H1 (cell line): Measurements from ENCODE around the gene XPO5. TPM values are rescaled to one million over a fixed set of nuclear protein-coding genes. Genes with fewer than 3 reads are reported as not detected.

Experiments
- CTCF ChIA-PET: fragments of 300-600 bp; sonication (Branson Sonifier 250); formaldehyde crosslinking; loops from one replicate; lab custom pipeline; 2021; ENCODE audit not compliant: partially characterized antibody; lab: Charles Lee
- POLR2A ChIA-PET: fragments of 300-600 bp; sonication (Branson Sonifier 250); formaldehyde crosslinking; loops from one replicate; lab custom pipeline; 2021; ENCODE audit warnings: inconsistent platforms; ENCODE audit not compliant: partially characterized antibody; lab: Charles Lee
- DNase-seq, 2 experiments: peaks; one replicate each; pipeline versions ENCODE4 v3.0.0 to v3.0.0-alpha.2; 2010 to 2022; ENCODE audit warnings: low spot score in 2 of 2, low read depth in 1 of 2, mixed read lengths in 1 of 2
- FAIRE-seq: peaks from 2 replicates; lab custom pipeline; 2011; peaks lifted over from hg19 to GRCh38; lab: Jason Lieb, UNC
- H2AFZ ChIP-seq: 2 replicates; pipeline ENCODE4 v1.8.1; 2012; ENCODE audit warnings: low read length, inconsistent platforms
- H2AK5ac ChIP-seq: 2 replicates; pipeline ENCODE4 v1.6.1; 2013; ENCODE audit warnings: low read depth, low read length
- H2BK120ac ChIP-seq: replicated peaks from 2 replicates; pipeline ENCODE3; 2013; ENCODE audit warnings: low read depth, low read length, inconsistent platforms
- H2BK12ac ChIP-seq: 2 replicates; pipeline ENCODE4 v1.6.1; 2013; ENCODE audit warnings: low read depth, low read length
- H2BK15ac ChIP-seq: 2 replicates; pipeline ENCODE4 v1.6.1; 2013; ENCODE audit warnings: low read length
- H2BK20ac ChIP-seq: 2 replicates; pipeline ENCODE4 v1.6.1; 2013; ENCODE audit warnings: low read length
- H2BK5ac ChIP-seq: 2 replicates; pipeline ENCODE4 v1.6.1; 2013; ENCODE audit warnings: low read depth, low read length
- H3K14ac ChIP-seq: 2 replicates; pipeline ENCODE4 v1.6.1; 2013; ENCODE audit warnings: inconsistent platforms; ENCODE audit not compliant: insufficient read length
- H3K18ac ChIP-seq: 2 replicates; pipeline ENCODE4 v1.6.1; 2013; ENCODE audit warnings: low read length; ENCODE audit errors: extremely low read depth
- H3K23ac ChIP-seq: 2 replicates; pipeline ENCODE4 v1.6.1; 2013; ENCODE audit warnings: inconsistent platforms; ENCODE audit not compliant: insufficient read length
- H3K23me2 ChIP-seq: 2 replicates; pipeline ENCODE4 v1.6.1; 2013; ENCODE audit warnings: low read depth, low read length
- H3K27ac ChIP-seq: 2 replicates; pipeline ENCODE4 v1.6.1; 2011; ENCODE audit warnings: low read depth, low read length, inconsistent platforms
- H3K27me3 ChIP-seq, 4 experiments: replicated peaks in 1 of 4; 1 replicate in 1 of 4; 2 replicates in 3 of 4; pipeline versions ENCODE4 v1.6.1 to v1.8.1; 2011 to 2013; ENCODE audit warnings: low read length in 3 of 4, mild to moderate bottlenecking in 3 of 4, inconsistent platforms in 2 of 4, mixed read lengths in 2 of 4, moderate library complexity in 1 of 4; ENCODE audit not compliant: control insufficient read depth in 3 of 4, insufficient read depth in 3 of 4; ENCODE audit errors: extremely low read depth in 1 of 4
- H3K36me3 ChIP-seq, 4 experiments: 2 replicates each; pipeline versions ENCODE4 v1.6.1 to v1.8.1; 2011 to 2013; ENCODE audit warnings: mild to moderate bottlenecking in 4 of 4, low read length in 3 of 4, moderate library complexity in 2 of 4, control low read depth in 1 of 4, inconsistent platforms in 1 of 4; ENCODE audit not compliant: insufficient read depth in 4 of 4, control insufficient read depth in 2 of 4
- H3K4ac ChIP-seq: replicated peaks from 2 replicates; pipeline ENCODE3; 2013; ENCODE audit warnings: low read length, low read depth, mixed read lengths, inconsistent platforms; ENCODE audit not compliant: insufficient read length
- H3K4me1 ChIP-seq, 4 experiments: replicated peaks in 1 of 4; 1 replicate in 1 of 4; 2 replicates in 3 of 4; pipeline versions ENCODE4 v1.6.1 to v1.8.1; 2011 to 2013; ENCODE audit warnings: low read length in 3 of 4, inconsistent platforms in 2 of 4, mixed read lengths in 1 of 4; ENCODE audit not compliant: insufficient read depth in 4 of 4, control insufficient read depth in 3 of 4
- H3K4me2 ChIP-seq, 2 experiments: 2 replicates each; pipeline versions ENCODE4 v1.6.1 to v1.8.1; 2011 to 2013; ENCODE audit warnings: low read depth in 2 of 2, low read length in 2 of 2, control low read depth in 1 of 2, inconsistent platforms in 1 of 2, mild to moderate bottlenecking in 1 of 2; ENCODE audit not compliant: insufficient read depth in 1 of 2
- H3K4me3 ChIP-seq, 4 experiments: fragments of 200-600, 300-600 bp in 1 of 4; sonication (generic), shearing (Covaris generic), sonication (Bioruptor Twin) in 1 of 4; 2 replicates each; pipeline versions ENCODE4 v1.5.1 to v1.8.1; 2011 to 2016; ENCODE audit warnings: low read length in 4 of 4, low read depth in 3 of 4, control low read depth in 2 of 4, inconsistent platforms in 2 of 4, mild to moderate bottlenecking in 2 of 4, mixed read lengths in 1 of 4, moderate library complexity in 1 of 4; ENCODE audit not compliant: insufficient read depth in 2 of 4; ENCODE audit errors: extremely low read depth in 1 of 4
- H3K56ac ChIP-seq: replicated peaks from 2 replicates; pipeline ENCODE3; 2013; ENCODE audit warnings: low read depth, mild to moderate bottlenecking, mixed read lengths, low read length, inconsistent platforms; ENCODE audit not compliant: insufficient read length
- H3K79me1 ChIP-seq: 2 replicates; pipeline ENCODE4 v1.6.1; 2013; ENCODE audit warnings: low read depth, low read length, control low read depth
- H3K79me2 ChIP-seq, 2 experiments: 2 replicates each; pipeline versions ENCODE4 v1.6.1 to v1.8.1; 2012 to 2013; ENCODE audit warnings: low read length in 2 of 2, mild to moderate bottlenecking in 2 of 2, inconsistent platforms in 1 of 2; ENCODE audit not compliant: insufficient read depth in 2 of 2, control insufficient read depth in 1 of 2
- H3K9ac ChIP-seq, 4 experiments: replicated peaks in 1 of 4; 1 replicate in 1 of 4; 2 replicates in 3 of 4; pipeline versions ENCODE4 v1.6.1 to v1.8.1; 2011 to 2013; ENCODE audit warnings: low read depth in 3 of 4, low read length in 3 of 4, control low read depth in 2 of 4, mild to moderate bottlenecking in 2 of 4, moderate library complexity in 2 of 4, inconsistent platforms in 1 of 4; ENCODE audit errors: extremely low read depth in 1 of 4
- H3K9me3 ChIP-seq, 2 experiments: 2 replicates each; pipeline versions ENCODE4 v1.6.1 to v1.8.1; 2012 to 2013; ENCODE audit warnings: mild to moderate bottlenecking in 2 of 2, moderate library complexity in 2 of 2, control low read depth in 1 of 2, inconsistent platforms in 1 of 2, low read depth in 1 of 2, low read length in 1 of 2, mixed read lengths in 1 of 2; ENCODE audit not compliant: insufficient read depth in 2 of 2
- H4K20me1 ChIP-seq, 2 experiments: replicated peaks in 1 of 2; 2 replicates each; pipeline versions ENCODE3 to v1.8.1; 2011 to 2013; ENCODE audit warnings: inconsistent platforms in 2 of 2, low read length in 2 of 2, mild to moderate bottlenecking in 1 of 2; ENCODE audit not compliant: insufficient read depth in 2 of 2, control insufficient read depth in 1 of 2
- H4K5ac ChIP-seq: 2 replicates; pipeline ENCODE4 v1.6.1; 2013; ENCODE audit warnings: low read length, low read depth, mixed read lengths, inconsistent platforms; ENCODE audit not compliant: insufficient read length
- H4K8ac ChIP-seq: 2 replicates; pipeline ENCODE4 v1.8.0; 2013; ENCODE audit warnings: mild to moderate bottlenecking, moderate library complexity, low read length, inconsistent platforms; ENCODE audit not compliant: insufficient read depth; ENCODE audit errors: extremely low read depth
- H4K91ac ChIP-seq: replicated peaks from 2 replicates; pipeline ENCODE3; 2013; ENCODE audit warnings: low read length, mixed read lengths, inconsistent platforms; ENCODE audit not compliant: insufficient read length
- POLR2AphosphoS5 ChIP-seq: IDR thresholded peaks from 2 replicates; pipeline ENCODE4 v1.6.1; 2011; ENCODE audit warnings: low read depth, low read length
- POU5F1 ChIP-seq: IDR thresholded peaks from 2 replicates; pipeline ENCODE4 v1.6.1; 2011; ENCODE audit warnings: low read depth, mild to moderate bottlenecking, low read length, moderate library complexity
- WGBS, 2 experiments: shearing (Covaris generic) in 1 of 2; methylation state at CpG; one replicate each; pipeline versions ENCODE4 v1.1.6 to v1.1.7; 2013 to 2015; ENCODE audit warnings: low lambda C conversion rate in 2 of 2, mixed read lengths in 2 of 2, inconsistent platforms in 1 of 2, low coverage in 1 of 2, missing lambda C conversion rate in 1 of 2; ENCODE audit not compliant: insufficient replicate concordance in 2 of 2, insufficient coverage in 1 of 2, insufficient read length in 1 of 2; ENCODE audit errors: extremely low coverage in 1 of 2, missing lambda C conversion rate in 1 of 2; 5-methylcytosine and 5-hydroxymethylcytosine counted together
- polyA plus RNA-seq, 7 experiments: library from polyadenylated mRNA; depleted of rRNA in 3 of 7; stranded (reverse) in 5 of 7; unstranded in 2 of 7; fragments of >200 nt in 5 of 7; fragments of 200-250 nt in 2 of 7; gene quantifications; 1 replicate in 5 of 7; 2 replicates in 1 of 7; 4 replicates in 1 of 7; pipeline versions ENCODE4 v1.2.1 to v1.2.3, GENCODE V29; 2011 to 2013; ENCODE audit warnings: missing spikeins in 2 of 7, mixed read lengths in 2 of 7
- total RNA-seq: library from RNA; stranded (reverse); fragmentation: NEBNext Ultra II Directional; extraction: Animal tissue kit (Norgen Biotek cat#: 25700); gene quantifications from 2 replicates; pipeline ENCODE4 v1.2.1, GENCODE V29; 2021

The XPO5 gene
- total and polyA plus RNA-seq, 2 of the 8 experiments (the other 6 are each of a cell fraction or from before 2014, with no cell fraction given): 80.6 to 95.7 TPM

DNA sequence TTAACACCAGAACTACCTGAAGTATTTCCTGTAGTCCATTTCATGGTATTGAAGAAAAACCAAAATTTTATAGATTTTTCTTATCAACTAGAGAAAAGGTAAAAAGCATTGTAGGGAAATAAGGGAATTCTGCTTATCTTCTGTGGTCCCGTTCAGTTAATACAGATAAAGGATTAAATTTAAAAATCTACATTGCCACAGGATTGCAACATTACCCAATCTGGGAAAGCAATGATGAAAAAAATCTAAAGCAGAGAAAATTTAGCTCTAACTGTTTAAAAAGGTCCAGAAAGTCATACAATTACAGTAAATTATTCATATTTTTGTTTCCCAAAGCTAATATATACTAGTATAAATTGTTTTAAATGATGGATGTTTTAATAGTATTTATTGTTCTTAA lies 18.1 kb upstream of the XPO5 start:
- Histone ChIP-seq H4K20me1 (no peaks in the 10 kb centered on the region), H3K23ac (no peak overlapping the region), H3K4ac (no peak overlapping the region), H2BK12ac (no peak overlapping the region), H2BK20ac (no peak overlapping the region), H3K4me3 (no peak overlapping the region), H2BK120ac (no peak overlapping the region), H3K27me3 (no peaks in the 10 kb centered on the region), H3K4me2 (no peak overlapping the region), H3K4me1 (no peaks in the 10 kb centered on the region), H3K56ac (no peak overlapping the region), H3K18ac (no peak overlapping the region), H3K9me3 (no peaks in the 10 kb centered on the region), H3K14ac (no peak overlapping the region), H4K91ac (no peak overlapping the region), H2BK5ac (no peak overlapping the region), H2AFZ (no peak overlapping the region), H3K79me2 (no peaks in the 10 kb centered on the region), H3K79me1 (no peaks in the 10 kb centered on the region), H3K36me3 (peaks cover 0 to 9% (median 2%) of the 10 kb centered on the region in 4 experiments; a peak in 3 of 8 replicates), H2BK15ac (no peak overlapping the region), H3K27ac (no peak overlapping the region), H4K5ac (no peak overlapping the region), H2AK5ac (no peak overlapping the region), H4K8ac (no peak overlapping the region), H3K23me2 (no peaks in the 10 kb centered on the region), H3K9ac (no peak overlapping the region)
- WGBS, 2 experiments: 93% methylated on average over 1 of the region's 1 CpG; no CpG with 5 or more reads in 1 of the 2 experiments
- no peak for DNase-seq
- ChIA-PET CTCF (interaction anchor here (0.8 kb wide), 3 partner anchors 14 to 495 kb away, joined by 3 to 4 read pairs (median 3); no protein-coding TSS in a partner anchor), POLR2A (interaction anchor here (1.4 kb wide), 1 partner anchor 19 kb away, joined by 5 read pairs; the partner anchor contains the start of genes POLH and XPO5)
- no peak for TF ChIP-seq POU5F1
- no peak for TF ChIP-seq POLR2AphosphoS5
- no peak for FAIRE-seq
